Panc1 (cell line): ENCODE data around the gene NOS1. TPM values are rescaled to one million over a fixed set of nuclear protein-coding genes. Genes with fewer than 3 reads are reported as not detected.

ENCODE experiments used
- ATAC-seq: fragments of 200-7000 bp; cut with Tn5 transposase; 2 replicates; pipeline ENCODE4 v1.9.1; 2020; ENCODE audit warnings: mild to moderate bottlenecking, moderate library complexity
- Bru-seq: library from RNA; stranded (reverse); fragments of 400-500 nt; gene quantifications from one replicate; lab custom pipeline; 2021; lab: Mats Ljungman, UMichigan
- BruChase-seq, 2 experiments: library from RNA; stranded (reverse); fragments of 400-500 nt; gene quantifications; one replicate each; lab custom pipeline; 2021; lab: Mats Ljungman, UMichigan
- BruUV-seq: library from RNA; stranded (reverse); fragments of 400-500 nt; replicated peaks from 2 replicates; lab custom pipeline; 2021; lab: Mats Ljungman, UMichigan
- CTCF ChIA-PET: fragments of 300-600 bp; sonication (Branson Sonifier 250); formaldehyde crosslinking; loops from one replicate; lab custom pipeline; 2022; ENCODE audit warnings: antibody characterized with exemption; lab: Charles Lee
- POLR2A ChIA-PET: fragments of 300-600 bp; sonication (Branson Sonifier 250); formaldehyde crosslinking; loops from one replicate; lab custom pipeline; 2022; ENCODE audit warnings: antibody characterized with exemption; lab: Charles Lee
- DNase-seq: peaks from one replicate; pipeline ENCODE4 v3.0.0-alpha.2; 2010; ENCODE audit warnings: low read depth, low spot score
- H3K27ac ChIP-seq: 2 replicates; pipeline ENCODE4 v1.5.1; 2011; ENCODE audit warnings: mild to moderate bottlenecking, low read length, inconsistent platforms
- H3K27me3 ChIP-seq: fragments of 200-500 bp; sonication (Bioruptor generic); 2 replicates; pipeline ENCODE4 v1.6.0; 2014; ENCODE audit warnings: low read length, inconsistent platforms; ENCODE audit not compliant: control insufficient read depth, insufficient read depth
- H3K36me3 ChIP-seq: fragments of 200-500 bp; sonication (Bioruptor generic); 2 replicates; pipeline ENCODE4 v1.5.1; 2014; ENCODE audit warnings: inconsistent platforms, mild to moderate bottlenecking, low read length, moderate library complexity; ENCODE audit not compliant: control insufficient read depth, insufficient read depth
- H3K4me1 ChIP-seq: 2 replicates; pipeline ENCODE4 v1.5.1; 2011; ENCODE audit warnings: inconsistent platforms, mild to moderate bottlenecking, low read length, moderate library complexity; ENCODE audit not compliant: control insufficient read depth, insufficient read depth
- H3K4me3 ChIP-seq, 2 experiments: 2 replicates each; pipeline ENCODE4 v1.5.1; 2011 to 2012; ENCODE audit warnings: low read depth in 2 of 2, low read length in 2 of 2, mild to moderate bottlenecking in 2 of 2, inconsistent platforms in 1 of 2, moderate library complexity in 1 of 2
- H3K9me3 ChIP-seq: fragments of 200-500 bp; sonication (Bioruptor generic); 2 replicates; pipeline ENCODE4 v1.5.1; 2014; ENCODE audit warnings: low read depth, mild to moderate bottlenecking, inconsistent platforms, low read length, moderate library complexity; ENCODE audit not compliant: control insufficient read depth, insufficient read depth
- CTCF ChIP-seq: fragments of 450-650 bp; IDR thresholded peaks from 2 replicates; pipeline ENCODE4 v1.5.1; 2017; ENCODE audit warnings: mild to moderate bottlenecking
- POLR2AphosphoS5 ChIP-seq: IDR thresholded peaks from 2 replicates; pipeline ENCODE4 v1.6.1; 2012; ENCODE audit warnings: mild to moderate bottlenecking, low read depth, low read length, moderate library complexity
- REST ChIP-seq, 2 experiments: IDR thresholded peaks; 2 replicates each; pipeline ENCODE4 v1.6.1; 2011 to 2012; ENCODE audit warnings: low read depth in 2 of 2, control low read depth in 1 of 2, low read length in 1 of 2, mild to moderate bottlenecking in 1 of 2, moderate library complexity in 1 of 2; ENCODE audit not compliant: insufficient read depth in 1 of 2
- SIN3A ChIP-seq: IDR thresholded peaks from 2 replicates; pipeline ENCODE4 v1.6.1; 2012; ENCODE audit warnings: low read depth, mild to moderate bottlenecking, low read length, moderate library complexity, borderline replicate concordance; ENCODE audit not compliant: insufficient read depth
- TCF7L2 ChIP-seq: IDR thresholded peaks from 2 replicates; pipeline ENCODE4 v1.6.1; 2011; ENCODE audit warnings: mild to moderate bottlenecking, low read depth, low read length, inconsistent platforms
- in situ Hi-C: cut with HindIII; loops from 2 replicates; pipeline ENCODE4 v1.10.0; 2016; ENCODE audit warnings: low sequenced_read_pairs, low pct_unique_long_range_greater_than_20kb
- intact Hi-C: fragments of 100-400 bp; cut with micrococcal nuclease; formaldehyde crosslinking; loops from one replicate; pipeline ENCODE4 v1.10.0; 2022; ENCODE audit not compliant: unreplicated experiment
- long read RNA-seq: library from polyadenylated mRNA; unstranded; transcript quantifications from one replicate; pipeline ENCODE4 v2.0.0, GENCODE V29; 2021; ENCODE audit not compliant: unreplicated experiment
- polyA plus RNA-seq: library from polyadenylated mRNA; unstranded; fragments of >200 nt; gene quantifications from one replicate; pipeline ENCODE4 v1.2.1, GENCODE V29; 2012; ENCODE audit warnings: missing spikeins; ENCODE audit not compliant: insufficient read length
- total RNA-seq: library from RNA; stranded (reverse); gene quantifications from one replicate; pipeline ENCODE4 v1.2.1, GENCODE V29; 2021; ENCODE audit not compliant: unreplicated experiment

NOS1 gene
- total RNA-seq (0.03 TPM), Bru-seq, nascent RNA (percentile 3 among the genes with signal in this experiment), BruChase-seq, experiment 1, labeled RNA remaining after a 2-hour chase (percentile 4 among the genes with signal in this experiment), BruChase-seq, experiment 2, labeled RNA remaining after a 6-hour chase (percentile 5 among the genes with signal in this experiment)
- polyA plus RNA-seq, result not detected
- long read RNA-seq, result 0 reads

- CTCF ChIA-PET, result interaction anchor here (0.6 kb wide), 1 partner anchor 496 kb away, joined by 4 read pairs; no protein-coding TSS in a partner anchor
- in situ Hi-C loops (no loop called here), intact Hi-C loops (no loop called here)
- DNase-seq, result no peak
- H3K4me3 ChIP-seq, result no peak within 1 kb of the TSS
- no peaks in the 10 kb centered on the region for H3K36me3 ChIP-seq
- no peaks in the 10 kb centered on the region for H3K9me3 ChIP-seq
- no peak within 1 kb of the TSS for H3K27ac ChIP-seq
- TF ChIP-seq TCF7L2 (no peak), POLR2AphosphoS5 (no peak), REST (IDR thresholded peaks at IDR 0.05; ENCODE audit: insufficient read depth in 1 of 2, low read depth in 2 of 2, low read length in 1 of 2) (no peak), SIN3A (no peak), CTCF (no peak)
- POLR2A ChIA-PET, result no interaction called here
- no TSS peak for BruUV-seq
- 0 out of 2 replicates have a peak, but pooled peaks cover 6% of the 10 kb centered on the region for H3K27me3 ChIP-seq
- H3K4me1 ChIP-seq, result no peaks in the 10 kb centered on the region
- no peak for ATAC-seq
Observed at GRCh38 chr12:117361347-117361751, at the start of gene NOS1. Gene NOS1 (minus strand): TSS chr12:117361626. CDS start chr12:117331069, 30,557 bp downstream.

GRCh38 chr12:117409286-117409685 lies 47.9 kb upstream of the NOS1 start:
- POLR2A ChIA-PET, result no interaction called here
- no peak overlapping the region for H3K27ac ChIP-seq
- no peaks in the 10 kb centered on the region for H3K36me3 ChIP-seq
- intact Hi-C loops, result no loop called here
- no peaks in the 10 kb centered on the region for H3K9me3 ChIP-seq
- no peak for ATAC-seq
- H3K4me1 ChIP-seq, result no peaks in the 10 kb centered on the region
- TF ChIP-seq POLR2AphosphoS5 (no peak), SIN3A (no peak), REST (IDR thresholded peaks at IDR 0.05; ENCODE audit: insufficient read depth in 1 of 2, low read depth in 2 of 2, low read length in 1 of 2) (no peak), TCF7L2 (no peak), CTCF (no peak)
- DNase-seq, result no peak
- H3K4me3 ChIP-seq, result no peak overlapping the region
- in situ Hi-C loops, result no loop called here
- CTCF ChIA-PET, result no interaction called here
- no peaks in the 10 kb centered on the region for H3K27me3 ChIP-seq
- no TSS peak for BruUV-seq
